Peyer's patch (tissue), 4 donors: ENCODE measurements around the gene PRPF6.

Experiments
- POLR2A ChIP-seq, 2 donors: fragments of 450-650 bp; IDR thresholded peaks; one replicate each; pipeline ENCODE4 v1.5.1; 2017; ENCODE audit warnings: antibody characterized with exemption in 2 of 2, mild to moderate bottlenecking in 2 of 2, moderate library complexity in 2 of 2
- TF ChIP-seq, protein P1 (sequence below), 6 experiments: fragments of 450-650 bp in 4 of 6; fragments of 200-600 bp in 2 of 6; sonication (generic) in 1 of 6; IDR thresholded peaks; one replicate each; pipeline ENCODE4 v1.5.1; 2017 to 2019; ENCODE audit warnings: antibody characterized with exemption in 6 of 6, mild to moderate bottlenecking in 3 of 6, moderate library complexity in 1 of 6

- TF ChIP-seq POLR2A (IDR thresholded peaks at IDR 0.05): no peak
- TF ChIP-seq, protein P1, sequence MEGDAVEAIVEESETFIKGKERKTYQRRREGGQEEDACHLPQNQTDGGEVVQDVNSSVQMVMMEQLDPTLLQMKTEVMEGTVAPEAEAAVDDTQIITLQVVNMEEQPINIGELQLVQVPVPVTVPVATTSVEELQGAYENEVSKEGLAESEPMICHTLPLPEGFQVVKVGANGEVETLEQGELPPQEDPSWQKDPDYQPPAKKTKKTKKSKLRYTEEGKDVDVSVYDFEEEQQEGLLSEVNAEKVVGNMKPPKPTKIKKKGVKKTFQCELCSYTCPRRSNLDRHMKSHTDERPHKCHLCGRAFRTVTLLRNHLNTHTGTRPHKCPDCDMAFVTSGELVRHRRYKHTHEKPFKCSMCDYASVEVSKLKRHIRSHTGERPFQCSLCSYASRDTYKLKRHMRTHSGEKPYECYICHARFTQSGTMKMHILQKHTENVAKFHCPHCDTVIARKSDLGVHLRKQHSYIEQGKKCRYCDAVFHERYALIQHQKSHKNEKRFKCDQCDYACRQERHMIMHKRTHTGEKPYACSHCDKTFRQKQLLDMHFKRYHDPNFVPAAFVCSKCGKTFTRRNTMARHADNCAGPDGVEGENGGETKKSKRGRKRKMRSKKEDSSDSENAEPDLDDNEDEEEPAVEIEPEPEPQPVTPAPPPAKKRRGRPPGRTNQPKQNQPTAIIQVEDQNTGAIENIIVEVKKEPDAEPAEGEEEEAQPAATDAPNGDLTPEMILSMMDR (IDR thresholded peaks at IDR 0.05): no peak
Measured at GRCh38 chr20:64053841-64054661, 73.1 kb downstream of the PRPF6 start.
